HepG2 (cell line): ENCODE data around the gene APBB3. TPM values are rescaled to one million over a fixed set of nuclear protein-coding genes. Genes with fewer than 3 reads are reported as not detected.

Experiments
- EHMT2 ChIP-seq: fragments of 200-600 bp; sonication (generic); IDR thresholded peaks from 2 replicates; pipeline ENCODE4 v1.7.0; 2017; ENCODE audit warnings: antibody characterized with exemption, low read depth, low read length, borderline replicate concordance
- ELF3 ChIP-seq: IDR thresholded peaks from 2 replicates; pipeline ENCODE4 v1.6.1; 2016; ENCODE audit warnings: missing genetic modification reagents, missing compliant biosample characterization
- GPN1 ChIP-seq: sonication (generic); formaldehyde crosslinking; IDR thresholded peaks from 2 replicates; pipeline ENCODE4 v1.5.1; 2020; ENCODE audit warnings: missing genetic modification reagents, borderline replicate concordance
- HCFC1 ChIP-seq: fragments of 150-350 bp; IDR thresholded peaks from 2 replicates; pipeline ENCODE4 v1.6.1; 2014; ENCODE audit warnings: low read depth, low read length
- LCORL ChIP-seq, 2 experiments: fragments of 450-650 bp in 1 of 2; sonication (generic) in 1 of 2; formaldehyde crosslinking in 1 of 2; IDR thresholded peaks; 2 replicates each; pipeline versions ENCODE4 v1.5.0 to v1.6.1; 2017 to 2020; ENCODE audit warnings: antibody characterized with exemption in 1 of 2, missing genetic modification reagents in 1 of 2
- MEIS2 ChIP-seq: sonication (generic); formaldehyde crosslinking; IDR thresholded peaks from 2 replicates; pipeline ENCODE4 v1.9.0; 2021; ENCODE audit warnings: mild to moderate bottlenecking, missing genetic modification reagents
- MLLT10 ChIP-seq: sonication (generic); formaldehyde crosslinking; IDR thresholded peaks from 2 replicates; pipeline ENCODE4 v1.4.0; 2020; ENCODE audit warnings: missing genetic modification reagents
- NCOA1 ChIP-seq: sonication (generic); formaldehyde crosslinking; IDR thresholded peaks from 2 replicates; pipeline ENCODE4 v1.9.0; 2021; ENCODE audit warnings: missing genetic modification reagents
- POGZ ChIP-seq: sonication (generic); formaldehyde crosslinking; IDR thresholded peaks from 2 replicates; pipeline ENCODE4 v1.4.0; 2020; ENCODE audit warnings: mild to moderate bottlenecking, missing genetic modification reagents
- POLR2A ChIP-seq, 2 experiments: IDR thresholded peaks; 2 replicates each; pipeline ENCODE4 v1.6.1; 2011; ENCODE audit warnings: low read depth in 2 of 2, low read length in 2 of 2, mild to moderate bottlenecking in 1 of 2, moderate library complexity in 1 of 2; ENCODE audit not compliant: insufficient read depth in 1 of 2
- SNAPC2 ChIP-seq: sonication (generic); formaldehyde crosslinking; IDR thresholded peaks from 2 replicates; pipeline ENCODE4 v1.8.1; 2022; ENCODE audit warnings: mild to moderate bottlenecking, missing genetic modification reagents
- TAF15 ChIP-seq: fragments of 200-400 bp; formaldehyde crosslinking; IDR thresholded peaks from one replicate; pipeline ENCODE4 v1.6.1; 2018; ENCODE audit warnings: mild to moderate bottlenecking, low read depth, low read length; ENCODE audit not compliant: poor library complexity, severe bottlenecking
- THYN1 ChIP-seq: sonication (generic); formaldehyde crosslinking; IDR thresholded peaks from 2 replicates; pipeline ENCODE4 v1.8.1; 2023; ENCODE audit warnings: low read depth, mild to moderate bottlenecking, moderate library complexity, missing genetic modification reagents, borderline replicate concordance
- YEATS2 ChIP-seq: sonication (generic); formaldehyde crosslinking; IDR thresholded peaks from 2 replicates; pipeline ENCODE4 v1.4.0; 2020; ENCODE audit warnings: missing genetic modification reagents, borderline replicate concordance
- ZNF10 ChIP-seq: sonication (generic); formaldehyde crosslinking; IDR thresholded peaks from 2 replicates; pipeline ENCODE4 v1.4.0; 2020; ENCODE audit warnings: mild to moderate bottlenecking, low read depth, missing genetic modification reagents, borderline replicate concordance
- ZNF232 ChIP-seq: sonication (generic); formaldehyde crosslinking; IDR thresholded peaks from 2 replicates; pipeline ENCODE4 v1.4.0; 2020; ENCODE audit warnings: missing genetic modification reagents, borderline replicate concordance
- ZNF543 ChIP-seq: sonication (generic); formaldehyde crosslinking; IDR thresholded peaks from 2 replicates; pipeline ENCODE4 v1.4.0; 2020; ENCODE audit warnings: mild to moderate bottlenecking, missing genetic modification reagents
- ZNF552 ChIP-seq: sonication (generic); formaldehyde crosslinking; IDR thresholded peaks from 2 replicates; pipeline ENCODE4 v1.9.0; 2022; ENCODE audit warnings: missing genetic modification reagents, mild to moderate bottlenecking, borderline replicate concordance
- ZNF569 ChIP-seq: sonication (generic); formaldehyde crosslinking; IDR thresholded peaks from 2 replicates; pipeline ENCODE4 v1.5.0; 2020; ENCODE audit warnings: mild to moderate bottlenecking, missing genetic modification reagents, moderate library complexity, borderline replicate concordance
- ZNF605 ChIP-seq: sonication (generic); formaldehyde crosslinking; IDR thresholded peaks from 2 replicates; pipeline ENCODE4 v1.8.0; 2022; ENCODE audit warnings: mild to moderate bottlenecking, missing genetic modification reagents
- ZNF75D ChIP-seq: sonication (generic); formaldehyde crosslinking; IDR thresholded peaks from 2 replicates; pipeline ENCODE4 v1.8.1; 2023; ENCODE audit warnings: missing genetic modification reagents, mild to moderate bottlenecking, borderline replicate concordance
- ZNF772 ChIP-seq: sonication (generic); formaldehyde crosslinking; IDR thresholded peaks from 2 replicates; pipeline ENCODE4 v1.5.0; 2020; ENCODE audit warnings: mild to moderate bottlenecking, missing genetic modification reagents
- polyA plus RNA-seq, 8 experiments: library from polyadenylated mRNA; depleted of rRNA in 3 of 8; stranded (reverse) in 7 of 8; unstranded in 1 of 8; fragments of >200 nt; fragmentation: Illumina TruSeq in 4 of 8; extraction: Trizol in 4 of 8; gene quantifications; 2 replicates each; pipeline versions ENCODE4 v1.2.1 to v1.2.3, GENCODE V29; 2011 to 2016; ENCODE audit warnings: low read depth in 4 of 8, missing spikeins in 1 of 8, mixed read lengths in 1 of 8; ENCODE audit not compliant: insufficient read depth in 1 of 8
- total RNA-seq, 5 experiments: library from RNA; depleted of rRNA; stranded (reverse); fragments of >200 nt; fragmentation: Illumina TruSeq; extraction: Trizol; gene quantifications; 2 replicates each; pipeline ENCODE4 v1.2.3, GENCODE V29; 2016; ENCODE audit warnings: low read depth in 1 of 5
- TF ChIP-seq, protein P1 (sequence below): sonication (generic); formaldehyde crosslinking; IDR thresholded peaks from 2 replicates; pipeline ENCODE4 v1.4.0; 2020; ENCODE audit warnings: missing genetic modification reagents
- TF ChIP-seq, protein P2 (sequence below): sonication (generic); formaldehyde crosslinking; IDR thresholded peaks from 2 replicates; pipeline ENCODE4 v1.8.0; 2022; ENCODE audit warnings: mild to moderate bottlenecking, missing genetic modification reagents
- TF ChIP-seq, protein P3 (sequence below): sonication (generic); formaldehyde crosslinking; IDR thresholded peaks from 2 replicates; pipeline ENCODE4 v1.5.1; 2020; ENCODE audit warnings: mild to moderate bottlenecking, moderate library complexity, missing genetic modification reagents
- TF ChIP-seq, protein P4 (sequence below): sonication (generic); formaldehyde crosslinking; IDR thresholded peaks from 2 replicates; pipeline ENCODE4 v1.8.0; 2022; ENCODE audit warnings: missing genetic modification reagents, low read depth, mild to moderate bottlenecking, borderline replicate concordance

Gene APBB3
- total and polyA plus RNA-seq, 2 of the 13 experiments (the other 11 are each of a cell fraction or from before 2014, with no cell fraction given) = 0.38 to 0.78 TPM

DNA sequence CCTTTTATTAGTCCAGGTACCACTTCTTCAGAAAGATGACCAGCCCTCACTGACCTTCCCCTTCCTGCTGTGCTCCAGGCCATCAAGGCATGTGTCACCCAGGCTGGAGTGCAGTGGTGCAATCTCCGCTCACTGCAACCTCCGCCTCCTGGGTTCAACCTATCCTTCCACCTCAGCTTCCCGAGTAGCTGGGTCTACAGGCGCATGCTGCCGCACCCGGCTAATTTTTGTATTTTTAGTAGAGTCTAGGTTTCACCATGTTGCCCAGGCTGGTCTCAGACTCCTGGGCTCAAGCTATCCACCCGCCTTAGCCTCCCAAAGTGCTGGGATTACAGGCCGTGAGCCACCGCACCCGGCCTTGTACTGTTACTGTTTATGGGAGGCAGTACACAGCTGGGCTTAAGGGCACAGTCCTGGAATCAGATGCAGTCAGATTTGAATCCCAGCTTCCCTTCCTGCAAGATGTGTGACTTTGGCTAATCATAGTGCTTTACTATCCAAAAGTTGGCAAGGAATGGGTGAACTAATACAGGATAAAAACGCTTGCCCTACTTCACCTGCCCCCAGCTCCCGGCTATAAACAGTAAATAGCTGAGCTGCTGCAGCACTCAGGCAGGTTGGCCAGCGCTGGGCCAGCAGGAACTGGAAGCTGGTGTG is 17.4 kb downstream of the APBB3 start (continued):
- TF ChIP-seq, protein P1, sequence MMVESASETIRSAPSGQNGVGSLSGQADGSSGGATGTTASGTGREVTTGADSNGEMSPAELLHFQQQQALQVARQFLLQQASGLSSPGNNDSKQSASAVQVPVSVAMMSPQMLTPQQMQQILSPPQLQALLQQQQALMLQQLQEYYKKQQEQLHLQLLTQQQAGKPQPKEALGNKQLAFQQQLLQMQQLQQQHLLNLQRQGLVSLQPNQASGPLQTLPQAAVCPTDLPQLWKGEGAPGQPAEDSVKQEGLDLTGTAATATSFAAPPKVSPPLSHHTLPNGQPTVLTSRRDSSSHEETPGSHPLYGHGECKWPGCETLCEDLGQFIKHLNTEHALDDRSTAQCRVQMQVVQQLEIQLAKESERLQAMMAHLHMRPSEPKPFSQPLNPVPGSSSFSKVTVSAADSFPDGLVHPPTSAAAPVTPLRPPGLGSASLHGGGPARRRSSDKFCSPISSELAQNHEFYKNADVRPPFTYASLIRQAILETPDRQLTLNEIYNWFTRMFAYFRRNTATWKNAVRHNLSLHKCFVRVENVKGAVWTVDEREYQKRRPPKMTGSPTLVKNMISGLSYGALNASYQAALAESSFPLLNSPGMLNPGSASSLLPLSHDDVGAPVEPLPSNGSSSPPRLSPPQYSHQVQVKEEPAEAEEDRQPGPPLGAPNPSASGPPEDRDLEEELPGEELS = no peak
- TF ChIP-seq ZNF772 (CRISPR knock-in tag) (no peak), POLR2A (IDR thresholded peaks at IDR 0.05; ENCODE audit: insufficient read depth in 1 of 2, low read depth in 2 of 2, low read length in 2 of 2) (peak in 1 of 2 experiments; percentile 67; a peak in 1 of 4 replicates), ZNF75D (no peak), MLLT10 (CRISPR knock-in tag) (no peak), HCFC1 (no peak), ZNF10 (no peak), ZNF543 (CRISPR knock-in tag) (no peak), ZNF552 (CRISPR knock-in tag) (no peak), ZNF569 (CRISPR knock-in tag) (no peak), GPN1 (no peak), SNAPC2 (CRISPR knock-in tag) (peak; percentile 74), ELF3 (CRISPR knock-in tag) (no peak; the same call in 1 of the 2 replicates), YEATS2 (CRISPR knock-in tag) (peak; percentile 14; the same call in 1 of the 2 replicates), THYN1 (CRISPR knock-in tag) (no peak), MEIS2 (CRISPR knock-in tag) (no peak), TAF15 (no peak), LCORL (IDR thresholded peaks at IDR 0.05) (no peak), LCORL (CRISPR knock-in tag; IDR thresholded peaks at IDR 0.05) (no peak; the same call in 1 of the 2 replicates), POGZ (no peak), ZNF605 (CRISPR knock-in tag) (peak; percentile 64; the same call in 1 of the 2 replicates), ZNF232 (CRISPR knock-in tag) (no peak), EHMT2 (no peak), NCOA1 (CRISPR knock-in tag) (no peak)
- TF ChIP-seq, protein P2, sequence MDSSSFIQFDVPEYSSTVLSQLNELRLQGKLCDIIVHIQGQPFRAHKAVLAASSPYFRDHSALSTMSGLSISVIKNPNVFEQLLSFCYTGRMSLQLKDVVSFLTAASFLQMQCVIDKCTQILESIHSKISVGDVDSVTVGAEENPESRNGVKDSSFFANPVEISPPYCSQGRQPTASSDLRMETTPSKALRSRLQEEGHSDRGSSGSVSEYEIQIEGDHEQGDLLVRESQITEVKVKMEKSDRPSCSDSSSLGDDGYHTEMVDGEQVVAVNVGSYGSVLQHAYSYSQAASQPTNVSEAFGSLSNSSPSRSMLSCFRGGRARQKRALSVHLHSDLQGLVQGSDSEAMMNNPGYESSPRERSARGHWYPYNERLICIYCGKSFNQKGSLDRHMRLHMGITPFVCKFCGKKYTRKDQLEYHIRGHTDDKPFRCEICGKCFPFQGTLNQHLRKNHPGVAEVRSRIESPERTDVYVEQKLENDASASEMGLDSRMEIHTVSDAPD = no peak
- TF ChIP-seq, protein P3, sequence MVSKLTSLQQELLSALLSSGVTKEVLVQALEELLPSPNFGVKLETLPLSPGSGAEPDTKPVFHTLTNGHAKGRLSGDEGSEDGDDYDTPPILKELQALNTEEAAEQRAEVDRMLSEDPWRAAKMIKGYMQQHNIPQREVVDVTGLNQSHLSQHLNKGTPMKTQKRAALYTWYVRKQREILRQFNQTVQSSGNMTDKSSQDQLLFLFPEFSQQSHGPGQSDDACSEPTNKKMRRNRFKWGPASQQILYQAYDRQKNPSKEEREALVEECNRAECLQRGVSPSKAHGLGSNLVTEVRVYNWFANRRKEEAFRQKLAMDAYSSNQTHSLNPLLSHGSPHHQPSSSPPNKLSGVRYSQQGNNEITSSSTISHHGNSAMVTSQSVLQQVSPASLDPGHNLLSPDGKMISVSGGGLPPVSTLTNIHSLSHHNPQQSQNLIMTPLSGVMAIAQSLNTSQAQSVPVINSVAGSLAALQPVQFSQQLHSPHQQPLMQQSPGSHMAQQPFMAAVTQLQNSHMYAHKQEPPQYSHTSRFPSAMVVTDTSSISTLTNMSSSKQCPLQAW (CRISPR knock-in tag) = peak; percentile 77; the same call in 1 of the 2 replicates
- TF ChIP-seq, protein P4, sequence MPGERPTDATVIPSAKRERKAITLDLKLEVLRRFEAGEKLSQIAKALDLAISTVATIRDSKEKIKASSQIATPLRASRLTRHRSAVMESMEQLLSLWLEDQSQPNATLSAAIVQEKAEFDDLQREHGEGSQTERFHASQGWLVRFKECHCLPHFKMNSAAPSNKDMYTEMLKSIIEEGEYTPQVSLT (CRISPR knock-in tag) = no peak
